MM.1S (cell line): ENCODE measurements around the gene RAMACL.

Source experiments
- DNase-seq: peaks from one replicate; pipeline ENCODE4 v3.0.0-alpha.2; 2015
- H2AFZ ChIP-seq: fragments of 300-600 bp; sonication (generic); 2 replicates; pipeline ENCODE4 v1.6.0; 2016; ENCODE audit warnings: antibody characterized with exemption, low read length
- H3F3A ChIP-seq: fragments of 300-600 bp; sonication (generic); 2 replicates; pipeline ENCODE4 v1.6.1; 2016; ENCODE audit warnings: mild to moderate bottlenecking, antibody characterized with exemption, low read length, moderate library complexity, mixed read lengths; ENCODE audit not compliant: insufficient read depth
- H3K27ac ChIP-seq: fragments of 300-600 bp; sonication (generic); 2 replicates; pipeline ENCODE4 v1.5.1; 2016; ENCODE audit warnings: mild to moderate bottlenecking, low read length
- H3K27me3 ChIP-seq: fragments of 300-600 bp; sonication (generic); replicated peaks from 2 replicates; pipeline ENCODE4 v1.6.0; 2016; ENCODE audit warnings: low read length; ENCODE audit not compliant: insufficient read depth
- H3K36me3 ChIP-seq: fragments of 300-600 bp; sonication (generic); replicated peaks from 2 replicates; pipeline ENCODE4 v1.6.1; 2016; ENCODE audit warnings: mild to moderate bottlenecking, low read length, mixed read lengths; ENCODE audit not compliant: insufficient read depth
- H3K4me1 ChIP-seq: fragments of 300-600 bp; sonication (generic); 2 replicates; pipeline ENCODE4 v1.6.1; 2016; ENCODE audit warnings: low read length, mixed read lengths
- H3K4me2 ChIP-seq: fragments of 300-600 bp; sonication (generic); 2 replicates; pipeline ENCODE4 v1.6.0; 2016; ENCODE audit warnings: low read depth, low read length
- H3K4me3 ChIP-seq: fragments of 300-600 bp; sonication (generic); 2 replicates; pipeline ENCODE4 v1.5.1; 2016; ENCODE audit warnings: low read length, mixed read lengths
- H3K79me2 ChIP-seq: fragments of 300-600 bp; sonication (generic); 2 replicates; pipeline ENCODE4 v1.6.1; 2016; ENCODE audit warnings: mixed run types, low read length, mixed read lengths
- H3K9ac ChIP-seq: fragments of 300-600 bp; sonication (generic); 2 replicates; pipeline ENCODE4 v1.6.1; 2016; ENCODE audit warnings: low read length, mixed read lengths
- H3K9me2 ChIP-seq: fragments of 300-600 bp; sonication (generic); replicated peaks from 2 replicates; pipeline ENCODE4 v1.6.1; 2016; ENCODE audit warnings: mild to moderate bottlenecking, low read length, mixed read lengths; ENCODE audit not compliant: insufficient read depth
- H3K9me3 ChIP-seq: fragments of 300-600 bp; sonication (generic); replicated peaks from 2 replicates; pipeline ENCODE4 v1.6.1; 2016; ENCODE audit warnings: mild to moderate bottlenecking, low read length, mixed read lengths; ENCODE audit not compliant: insufficient read depth
- H4K20me1 ChIP-seq: fragments of 300-600 bp; sonication (generic); 2 replicates; pipeline ENCODE4 v1.6.1; 2016; ENCODE audit warnings: mild to moderate bottlenecking, low read length, moderate library complexity, mixed read lengths; ENCODE audit not compliant: insufficient read depth
- CTCF ChIP-seq: fragments of 300-600 bp; sonication (generic); IDR thresholded peaks from 2 replicates; pipeline ENCODE4 v1.5.1; 2016; ENCODE audit warnings: antibody characterized with exemption, low read length, mixed read lengths
- EZH2 ChIP-seq: fragments of 300-600 bp; sonication (generic); optimal IDR thresholded peaks from 2 replicates; pipeline ENCODE3; 2017; ENCODE audit warnings: low read depth, mild to moderate bottlenecking, antibody characterized with exemption, low read length, mixed read lengths
- EZH2phosphoT487 ChIP-seq: fragments of 300-600 bp; sonication (generic); IDR thresholded peaks from 2 replicates; pipeline ENCODE4 v1.6.1; 2018; ENCODE audit warnings: antibody characterized with exemption, low read length

The RAMACL gene

GRCh38 chr6:166541876-166542579, 44.5 kb downstream of the RAMACL start:
- H3K9me3 ChIP-seq = no peaks in the 10 kb centered on the region
- TF ChIP-seq CTCF (no peak), EZH2phosphoT487 (no peak), EZH2 (no peak)
- no peaks in the 10 kb centered on the region for H4K20me1 ChIP-seq
- H3K4me1 ChIP-seq = no peaks in the 10 kb centered on the region
- H3K4me3 ChIP-seq = no peak overlapping the region
- no peak overlapping the region for H2AFZ ChIP-seq
- H3K36me3 ChIP-seq = no peaks in the 10 kb centered on the region
- no peaks in the 10 kb centered on the region for H3K79me2 ChIP-seq
- H3K4me2 ChIP-seq = no peak overlapping the region
- no peak overlapping the region for H3K27ac ChIP-seq
- H3F3A ChIP-seq = no peaks in the 10 kb centered on the region
- no peaks in the 10 kb centered on the region for H3K9me2 ChIP-seq
- no peak overlapping the region for H3K9ac ChIP-seq
- no peak for DNase-seq
- no peaks in the 10 kb centered on the region for H3K27me3 ChIP-seq

- H3K4me3 ChIP-seq = no peak overlapping the region
- no peaks in the 10 kb centered on the region for H3K4me1 ChIP-seq
- DNase-seq = no peak
- no peaks in the 10 kb centered on the region for H3K27me3 ChIP-seq
- H2AFZ ChIP-seq = no peak overlapping the region
- H3K9me3 ChIP-seq = no peaks in the 10 kb centered on the region
- H3F3A ChIP-seq = no peaks in the 10 kb centered on the region
- H3K9me2 ChIP-seq = no peaks in the 10 kb centered on the region
- no peak overlapping the region for H3K9ac ChIP-seq
- H3K79me2 ChIP-seq = no peaks in the 10 kb centered on the region
- H3K4me2 ChIP-seq = no peak overlapping the region
- H3K27ac ChIP-seq = no peak overlapping the region
- no peaks in the 10 kb centered on the region for H4K20me1 ChIP-seq
- TF ChIP-seq EZH2 (no peak), CTCF (no peak), EZH2phosphoT487 (no peak)
- H3K36me3 ChIP-seq = no peaks in the 10 kb centered on the region
Observed at GRCh38 chr6:166541366-166541765, 45.1 kb downstream of the RAMACL start.

GRCh38 chr6:166540631-166541331, 45.7 kb downstream of the RAMACL start:
- Histone ChIP-seq H3K27me3 (no peaks in the 10 kb centered on the region), H3K36me3 (no peaks in the 10 kb centered on the region), H3K9me3 (no peaks in the 10 kb centered on the region), H3K4me2 (no peak overlapping the region), H3K4me3 (no peak overlapping the region), H3K9ac (no peak overlapping the region), H3K9me2 (no peaks in the 10 kb centered on the region), H3K4me1 (no peaks in the 10 kb centered on the region), H3K79me2 (no peaks in the 10 kb centered on the region), H2AFZ (no peak overlapping the region), H3K27ac (no peak overlapping the region), H3F3A (no peaks in the 10 kb centered on the region), H4K20me1 (no peaks in the 10 kb centered on the region)
- DNase-seq = no peak
- no peak for TF ChIP-seq EZH2phosphoT487
- TF ChIP-seq EZH2 = no peak
- TF ChIP-seq CTCF = no peak
